Tibial artery (tissue), 4 donors: ENCODE measurements around the gene PDGFD.

ENCODE experiments used
- DNase-seq, 2 donors: peaks; one replicate each; pipeline ENCODE4 v3.0.0-alpha.2; 2019
- H3K27ac ChIP-seq, 2 donors: fragments of 200-600 bp; sonication (generic) in 1 of 2; 1 replicate in 1 of 2; 2 replicates in 1 of 2; pipeline ENCODE4 v1.5.1; 2018 to 2019; ENCODE audit warnings: mild to moderate bottlenecking in 1 of 2
- H3K27me3 ChIP-seq, 2 donors: fragments of 200-600 bp; sonication (generic) in 1 of 2; one replicate each; pipeline versions ENCODE4 v1.5.1 to v1.6.0; 2016 to 2019
- H3K36me3 ChIP-seq, 3 donors: fragments of 200-600 bp; sonication (generic) in 2 of 3; one replicate each; pipeline ENCODE4 v1.5.1; 2016 to 2019; ENCODE audit warnings: mild to moderate bottlenecking in 2 of 3
- H3K4me1 ChIP-seq, 4 donors: fragments of 200-600 bp; sonication (generic) in 2 of 4; 1 replicate in 3 of 4; 2 replicates in 1 of 4; pipeline ENCODE4 v1.5.1; 2016 to 2019
- H3K4me3 ChIP-seq, 2 donors: fragments of 200-600 bp; sonication (generic) in 1 of 2; 1 replicate in 1 of 2; 2 replicates in 1 of 2; pipeline ENCODE4 v1.5.1; 2018 to 2019; ENCODE audit warnings: mild to moderate bottlenecking in 2 of 2
- H3K9me3 ChIP-seq, 3 donors: fragments of 200-600 bp; sonication (generic) in 1 of 3; one replicate each; pipeline ENCODE4 v1.5.1; 2016 to 2019
- CTCF ChIP-seq, 2 experiments: fragments of 200-600 bp in 1 of 2; fragments of 450-650 bp in 1 of 2; IDR thresholded peaks; one replicate each; pipeline ENCODE4 v1.5.1; 2017 to 2019; ENCODE audit warnings: antibody characterized with exemption in 2 of 2, mild to moderate bottlenecking in 1 of 2, moderate library complexity in 1 of 2
- intact Hi-C: fragments of 100-400 bp; cut with DNase I; formaldehyde crosslinking; loops from one replicate; pipeline ENCODE4 v1.15.0; 2023; ENCODE audit warnings: low total_unique reads

Gene PDGFD

GRCh38 chr11:103907548-103908455, 256.1 kb downstream of the PDGFD start:
- H3K27ac ChIP-seq, result no peak overlapping the region

GRCh38 chr11:103907136-103907535, 256.8 kb downstream of the PDGFD start:
- intact Hi-C loops, result no loop called here
- no peak for TF ChIP-seq CTCF (IDR thresholded peaks at IDR 0.05)
- no peaks in the 10 kb centered on the region for H3K4me1 ChIP-seq
- DNase-seq, result no peak
- H3K4me3 ChIP-seq, result no peak overlapping the region
- no peaks in the 10 kb centered on the region for H3K27me3 ChIP-seq
- H3K9me3 ChIP-seq, result no peaks in the 10 kb centered on the region
- no peak overlapping the region for H3K27ac ChIP-seq
- peaks cover 0 to 3% (median 0%) of the 10 kb centered on the region in 3 donors for H3K36me3 ChIP-seq

More at GRCh38 chr11:103907548-103908455, 256.1 kb downstream of the PDGFD start:
- H3K9me3 ChIP-seq, result no peaks in the 10 kb centered on the region
- no peak for TF ChIP-seq CTCF (IDR thresholded peaks at IDR 0.05)
- no peaks in the 10 kb centered on the region for H3K27me3 ChIP-seq
- peaks cover 0 to 3% (median 0%) of the 10 kb centered on the region in 3 donors for H3K36me3 ChIP-seq
- no peak for DNase-seq
- intact Hi-C loops, result no loop called here
- H3K4me3 ChIP-seq, result no peak overlapping the region
- no peaks in the 10 kb centered on the region for H3K4me1 ChIP-seq

GRCh38 chr11:103906291-103906867, 257.6 kb downstream of the PDGFD start:
- no peak for DNase-seq
- intact Hi-C loops, result no loop called here
- TF ChIP-seq CTCF (IDR thresholded peaks at IDR 0.05), result no peak
- no peak overlapping the region for H3K27ac ChIP-seq
- no peaks in the 10 kb centered on the region for H3K27me3 ChIP-seq
- no peaks in the 10 kb centered on the region for H3K4me1 ChIP-seq
- no peaks in the 10 kb centered on the region for H3K9me3 ChIP-seq
- H3K4me3 ChIP-seq, result no peak overlapping the region
- H3K36me3 ChIP-seq, result peaks cover 0 to 3% (median 0%) of the 10 kb centered on the region in 3 donors

GRCh38 chr11:103904324-103904667, 259.7 kb downstream of the PDGFD start:
- no peak for TF ChIP-seq CTCF (IDR thresholded peaks at IDR 0.05)
- Histone ChIP-seq H3K9me3 (no peaks in the 10 kb centered on the region), H3K36me3 (no peaks in the 10 kb centered on the region), H3K27me3 (no peaks in the 10 kb centered on the region), H3K4me3 (no peak overlapping the region), H3K4me1 (no peaks in the 10 kb centered on the region), H3K27ac (no peak overlapping the region)
- DNase-seq, result no peak
- intact Hi-C loops, result no loop called here

GRCh38 chr11:103903621-103904323, 260.2 kb downstream of the PDGFD start:
- Histone ChIP-seq H3K36me3 (no peaks in the 10 kb centered on the region), H3K4me3 (no peak overlapping the region), H3K27ac (no peak overlapping the region), H3K27me3 (no peaks in the 10 kb centered on the region), H3K4me1 (no peaks in the 10 kb centered on the region), H3K9me3 (no peaks in the 10 kb centered on the region)
- intact Hi-C loops, result no loop called here
- DNase-seq, result no peak
- TF ChIP-seq CTCF (IDR thresholded peaks at IDR 0.05), result no peak
